MM.1S (cell line): Measurements from ENCODE around the gene BRIP1.

Source experiments
- DNase-seq: peaks from one replicate; pipeline ENCODE4 v3.0.0-alpha.2; 2015
- H2AFZ ChIP-seq: fragments of 300-600 bp; sonication (generic); 2 replicates; pipeline ENCODE4 v1.6.0; 2016; ENCODE audit warnings: antibody characterized with exemption, low read length
- H3F3A ChIP-seq: fragments of 300-600 bp; sonication (generic); 2 replicates; pipeline ENCODE4 v1.6.1; 2016; ENCODE audit warnings: mild to moderate bottlenecking, antibody characterized with exemption, low read length, moderate library complexity, mixed read lengths; ENCODE audit not compliant: insufficient read depth
- H3K27ac ChIP-seq: fragments of 300-600 bp; sonication (generic); 2 replicates; pipeline ENCODE4 v1.5.1; 2016; ENCODE audit warnings: mild to moderate bottlenecking, low read length
- H3K27me3 ChIP-seq: fragments of 300-600 bp; sonication (generic); replicated peaks from 2 replicates; pipeline ENCODE4 v1.6.0; 2016; ENCODE audit warnings: low read length; ENCODE audit not compliant: insufficient read depth
- H3K36me3 ChIP-seq: fragments of 300-600 bp; sonication (generic); replicated peaks from 2 replicates; pipeline ENCODE4 v1.6.1; 2016; ENCODE audit warnings: mild to moderate bottlenecking, low read length, mixed read lengths; ENCODE audit not compliant: insufficient read depth
- H3K4me1 ChIP-seq: fragments of 300-600 bp; sonication (generic); 2 replicates; pipeline ENCODE4 v1.6.1; 2016; ENCODE audit warnings: low read length, mixed read lengths
- H3K4me2 ChIP-seq: fragments of 300-600 bp; sonication (generic); 2 replicates; pipeline ENCODE4 v1.6.0; 2016; ENCODE audit warnings: low read depth, low read length
- H3K4me3 ChIP-seq: fragments of 300-600 bp; sonication (generic); 2 replicates; pipeline ENCODE4 v1.5.1; 2016; ENCODE audit warnings: low read length, mixed read lengths
- H3K79me2 ChIP-seq: fragments of 300-600 bp; sonication (generic); 2 replicates; pipeline ENCODE4 v1.6.1; 2016; ENCODE audit warnings: mixed run types, low read length, mixed read lengths
- H3K9ac ChIP-seq: fragments of 300-600 bp; sonication (generic); 2 replicates; pipeline ENCODE4 v1.6.1; 2016; ENCODE audit warnings: low read length, mixed read lengths
- H3K9me2 ChIP-seq: fragments of 300-600 bp; sonication (generic); replicated peaks from 2 replicates; pipeline ENCODE4 v1.6.1; 2016; ENCODE audit warnings: mild to moderate bottlenecking, low read length, mixed read lengths; ENCODE audit not compliant: insufficient read depth
- H3K9me3 ChIP-seq: fragments of 300-600 bp; sonication (generic); replicated peaks from 2 replicates; pipeline ENCODE4 v1.6.1; 2016; ENCODE audit warnings: mild to moderate bottlenecking, low read length, mixed read lengths; ENCODE audit not compliant: insufficient read depth
- H4K20me1 ChIP-seq: fragments of 300-600 bp; sonication (generic); 2 replicates; pipeline ENCODE4 v1.6.1; 2016; ENCODE audit warnings: mild to moderate bottlenecking, low read length, moderate library complexity, mixed read lengths; ENCODE audit not compliant: insufficient read depth
- CTCF ChIP-seq: fragments of 300-600 bp; sonication (generic); IDR thresholded peaks from 2 replicates; pipeline ENCODE4 v1.5.1; 2016; ENCODE audit warnings: antibody characterized with exemption, low read length, mixed read lengths
- EZH2 ChIP-seq: fragments of 300-600 bp; sonication (generic); optimal IDR thresholded peaks from 2 replicates; pipeline ENCODE3; 2017; ENCODE audit warnings: low read depth, mild to moderate bottlenecking, antibody characterized with exemption, low read length, mixed read lengths
- EZH2phosphoT487 ChIP-seq: fragments of 300-600 bp; sonication (generic); IDR thresholded peaks from 2 replicates; pipeline ENCODE4 v1.6.1; 2018; ENCODE audit warnings: antibody characterized with exemption, low read length

BRIP1 gene

GRCh38 chr17:61632826-61633225 is 230.5 kb downstream of the BRIP1 start:
- TF ChIP-seq EZH2 (no peak), EZH2phosphoT487 (no peak), CTCF (no peak)
- no peaks in the 10 kb centered on the region for H3K79me2 ChIP-seq
- no peaks in the 10 kb centered on the region for H3K9me3 ChIP-seq
- no peaks in the 10 kb centered on the region for H4K20me1 ChIP-seq
- no peak overlapping the region for H2AFZ ChIP-seq
- no peak overlapping the region for H3K4me3 ChIP-seq
- no peaks in the 10 kb centered on the region for H3K9me2 ChIP-seq
- H3K4me2 ChIP-seq = no peak overlapping the region
- no peaks in the 10 kb centered on the region for H3F3A ChIP-seq
- no peaks in the 10 kb centered on the region for H3K36me3 ChIP-seq
- H3K27ac ChIP-seq = no peak overlapping the region
- no peaks in the 10 kb centered on the region for H3K4me1 ChIP-seq
- no peaks in the 10 kb centered on the region for H3K27me3 ChIP-seq
- no peak for DNase-seq
- H3K9ac ChIP-seq = no peak overlapping the region

GRCh38 chr17:61631800-61632199 is 231.5 kb downstream of the BRIP1 start:
- Histone ChIP-seq H3K9ac (no peak overlapping the region), H3K4me3 (no peak overlapping the region), H3K4me2 (no peak overlapping the region), H3K27ac (no peak overlapping the region), H3K27me3 (no peaks in the 10 kb centered on the region), H4K20me1 (no peaks in the 10 kb centered on the region), H2AFZ (no peak overlapping the region), H3K36me3 (no peaks in the 10 kb centered on the region), H3K79me2 (no peaks in the 10 kb centered on the region), H3K4me1 (no peaks in the 10 kb centered on the region), H3K9me3 (no peaks in the 10 kb centered on the region), H3K9me2 (no peaks in the 10 kb centered on the region), H3F3A (no peaks in the 10 kb centered on the region)
- no peak for TF ChIP-seq EZH2phosphoT487
- no peak for TF ChIP-seq EZH2
- TF ChIP-seq CTCF = no peak
- DNase-seq = no peak
